K562 (cell line): ENCODE measurements around the gene DMXL1.

Experiments
- CC2D1A ChIP-seq: fragments of 450-650 bp; IDR thresholded peaks from 2 replicates; pipeline ENCODE4 v1.6.1; 2017; ENCODE audit warnings: mild to moderate bottlenecking
- PCBP2 ChIP-seq: fragments of 200-400 bp; formaldehyde crosslinking; IDR thresholded peaks from 2 replicates; pipeline ENCODE4 v1.6.1; 2018; ENCODE audit warnings: low read length, low read depth, mild to moderate bottlenecking, moderate library complexity; ENCODE audit not compliant: poor library complexity, severe bottlenecking
- PHF21A ChIP-seq: fragments of 450-650 bp; IDR thresholded peaks from 2 replicates; pipeline ENCODE4 v1.6.1; 2017; ENCODE audit warnings: low read depth, borderline replicate concordance
- POLR2A ChIP-seq: fragments of 450-650 bp; conservative IDR thresholded peaks from 2 replicates; pipeline ENCODE4 v1.6.1; 2016
- SREBF2 ChIP-seq: sonication (generic); formaldehyde crosslinking; IDR thresholded peaks from 2 replicates; pipeline ENCODE4 v1.4.0; 2020; ENCODE audit warnings: mild to moderate bottlenecking, missing genetic modification reagents
- ZBTB1 ChIP-seq: sonication (generic); formaldehyde crosslinking; IDR thresholded peaks from 2 replicates; pipeline ENCODE4 v1.8.1; 2023; ENCODE audit warnings: missing genetic modification reagents, low read depth, mild to moderate bottlenecking, borderline replicate concordance
- ZNF12 ChIP-seq: sonication (generic); formaldehyde crosslinking; IDR thresholded peaks from 2 replicates; pipeline ENCODE4 v1.4.0; 2020; ENCODE audit warnings: mild to moderate bottlenecking, missing genetic modification reagents
- TF ChIP-seq, protein P1 (sequence below), 2 experiments: IDR thresholded peaks; 2 replicates each; pipeline ENCODE4 v1.6.1; 2012; ENCODE audit warnings: improper control_type of control experiment in 2 of 2, low read depth in 2 of 2, low read length in 2 of 2, borderline replicate concordance in 1 of 2

DNA sequence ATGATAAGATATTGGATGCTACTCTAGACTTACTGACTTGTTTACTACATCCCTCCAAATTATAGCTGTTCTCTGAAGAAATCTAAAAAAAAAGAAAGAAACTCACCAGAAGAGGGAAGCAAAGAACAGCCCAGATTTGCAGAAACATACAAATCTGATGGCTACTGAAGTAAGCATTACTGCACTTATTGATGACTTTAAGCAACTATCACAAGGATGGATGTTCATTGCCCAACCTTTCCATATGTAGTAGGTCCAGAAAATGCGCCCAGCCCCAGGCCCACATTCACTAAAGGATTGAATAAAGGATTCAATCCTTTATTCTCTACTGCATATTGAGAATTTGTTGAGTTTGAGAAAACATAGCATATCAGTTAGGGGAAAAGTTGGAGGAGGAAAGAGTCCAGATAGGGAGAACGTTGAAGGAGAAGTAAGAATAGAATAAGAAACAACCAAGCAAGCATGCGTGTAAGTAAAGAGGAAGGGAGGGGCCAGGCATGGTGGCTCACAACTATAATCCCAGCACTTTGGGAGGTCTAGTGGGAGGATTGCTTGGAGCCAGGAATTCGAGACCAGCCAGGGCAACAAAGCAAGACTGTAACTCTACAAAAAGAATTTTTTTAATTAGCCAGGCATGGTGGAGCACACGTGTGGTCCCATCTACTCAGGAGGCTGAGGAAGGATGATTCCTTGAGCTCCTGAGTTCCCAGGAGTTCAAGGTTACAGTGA lies 48.7 kb upstream of the DMXL1 start:
- TF ChIP-seq PHF21A (no peak), POLR2A (no peak), CC2D1A (no peak), ZNF12 (no peak), SREBF2 (CRISPR knock-in tag) (no peak), PCBP2 (no peak), ZBTB1 (no peak)
- TF ChIP-seq, protein P1, sequence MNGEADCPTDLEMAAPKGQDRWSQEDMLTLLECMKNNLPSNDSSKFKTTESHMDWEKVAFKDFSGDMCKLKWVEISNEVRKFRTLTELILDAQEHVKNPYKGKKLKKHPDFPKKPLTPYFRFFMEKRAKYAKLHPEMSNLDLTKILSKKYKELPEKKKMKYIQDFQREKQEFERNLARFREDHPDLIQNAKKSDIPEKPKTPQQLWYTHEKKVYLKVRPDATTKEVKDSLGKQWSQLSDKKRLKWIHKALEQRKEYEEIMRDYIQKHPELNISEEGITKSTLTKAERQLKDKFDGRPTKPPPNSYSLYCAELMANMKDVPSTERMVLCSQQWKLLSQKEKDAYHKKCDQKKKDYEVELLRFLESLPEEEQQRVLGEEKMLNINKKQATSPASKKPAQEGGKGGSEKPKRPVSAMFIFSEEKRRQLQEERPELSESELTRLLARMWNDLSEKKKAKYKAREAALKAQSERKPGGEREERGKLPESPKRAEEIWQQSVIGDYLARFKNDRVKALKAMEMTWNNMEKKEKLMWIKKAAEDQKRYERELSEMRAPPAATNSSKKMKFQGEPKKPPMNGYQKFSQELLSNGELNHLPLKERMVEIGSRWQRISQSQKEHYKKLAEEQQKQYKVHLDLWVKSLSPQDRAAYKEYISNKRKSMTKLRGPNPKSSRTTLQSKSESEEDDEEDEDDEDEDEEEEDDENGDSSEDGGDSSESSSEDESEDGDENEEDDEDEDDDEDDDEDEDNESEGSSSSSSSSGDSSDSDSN (IDR thresholded peaks at IDR 0.05; ENCODE audit: borderline replicate concordance in 1 of 2, low read depth in 2 of 2, low read length in 2 of 2) = no peak
